Right renal pelvis (tissue), 4 donors: ENCODE results near the gene SERPINI2. TPM values are rescaled to one million over a fixed set of nuclear protein-coding genes. Genes with fewer than 3 reads are reported as not detected.

Source experiments
- DNase-seq, 4 donors: peaks; one replicate each; pipeline ENCODE4 v3.0.0-alpha.2; 2013; ENCODE audit warnings: low read depth in 4 of 4, low spot score in 3 of 4, missing footprints in 1 of 4
- polyA plus RNA-seq, 4 donors: library from polyadenylated mRNA; unstranded; fragments of 120-200 nt; gene quantifications; one replicate each; pipeline ENCODE4 v1.2.1, GENCODE V29; 2013; ENCODE audit not compliant: insufficient read length in 4 of 4

SERPINI2 gene
- 1 to 10 TPM in 1 of 4 donors, under 1 TPM in 3; 0.57 to 1.6 (median 0.92) TPM for polyA plus RNA-seq

DNA sequence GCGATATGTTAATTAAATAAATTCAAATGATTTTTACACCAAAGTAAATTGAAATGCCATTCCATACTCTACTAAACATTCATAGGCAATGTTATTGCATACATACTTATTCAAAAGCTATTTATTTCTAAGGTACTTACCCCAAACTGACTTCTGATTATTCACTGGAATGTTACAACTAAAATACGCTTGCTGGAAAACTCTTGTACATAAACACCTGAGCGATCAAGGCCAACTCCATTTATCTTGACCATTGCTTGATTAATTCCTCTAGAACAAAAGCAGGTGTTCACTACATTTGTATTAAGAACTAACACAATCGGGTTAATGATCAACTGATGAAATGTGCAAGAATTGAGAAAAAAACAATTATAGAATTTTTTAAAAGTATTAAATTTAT lies at the start of gene SERPINI2:
SERPINI2 (minus strand) TSS at position 180 of the 400 bp plus-strand sequence. CDS start 2,208 bp downstream, outside the sequence.
- no peak for DNase-seq

DNA sequence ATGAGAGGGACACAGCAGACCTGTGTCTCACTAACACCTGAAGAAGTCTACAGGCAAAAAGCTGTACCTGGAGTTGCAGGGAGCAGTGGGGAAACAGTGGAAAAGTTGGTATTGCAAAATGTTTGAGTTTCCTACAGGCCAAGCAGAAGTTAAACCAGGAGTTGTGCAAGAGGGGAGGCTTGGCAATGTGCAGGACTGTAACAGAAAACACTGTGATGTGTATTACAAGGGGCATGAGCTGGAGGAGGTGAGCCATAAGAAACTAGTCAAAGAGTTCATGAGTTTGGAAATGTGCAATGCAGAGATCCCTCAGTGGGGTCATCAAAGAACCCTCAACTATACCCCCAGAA lies 47.1 kb upstream of the SERPINI2 start:
- DNase-seq: no peak

- DNase-seq: no peak
Observed at GRCh38 chr3:167520266-167521005, 46.6 kb upstream of the SERPINI2 start.

DNA sequence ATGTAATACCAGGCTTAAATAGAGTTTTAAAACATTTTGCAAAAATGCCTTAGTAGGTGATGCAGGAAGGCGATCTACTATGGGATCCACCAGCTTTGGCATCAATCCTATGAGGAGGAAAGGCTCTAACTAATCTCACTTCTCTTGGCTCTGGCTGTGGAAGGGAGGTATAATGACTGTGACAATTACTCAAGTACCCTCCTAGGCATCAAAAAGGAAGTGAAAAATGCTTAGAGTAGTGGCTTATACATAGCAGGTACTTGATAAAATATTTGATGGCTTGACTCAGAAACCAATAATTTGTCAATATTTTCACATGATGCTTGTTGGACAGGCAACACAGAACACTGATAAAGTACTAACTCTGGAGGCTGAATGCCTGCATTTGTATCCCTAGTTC lies 34.1 kb upstream of the SERPINI2 start:
- DNase-seq: no peak

GRCh38 chr3:167502401-167502800 lies 28.6 kb upstream of the SERPINI2 start:
- DNase-seq: no peak

GRCh38 chr3:167501941-167502340 lies 28.1 kb upstream of the SERPINI2 start:
- DNase-seq: no peak

DNA sequence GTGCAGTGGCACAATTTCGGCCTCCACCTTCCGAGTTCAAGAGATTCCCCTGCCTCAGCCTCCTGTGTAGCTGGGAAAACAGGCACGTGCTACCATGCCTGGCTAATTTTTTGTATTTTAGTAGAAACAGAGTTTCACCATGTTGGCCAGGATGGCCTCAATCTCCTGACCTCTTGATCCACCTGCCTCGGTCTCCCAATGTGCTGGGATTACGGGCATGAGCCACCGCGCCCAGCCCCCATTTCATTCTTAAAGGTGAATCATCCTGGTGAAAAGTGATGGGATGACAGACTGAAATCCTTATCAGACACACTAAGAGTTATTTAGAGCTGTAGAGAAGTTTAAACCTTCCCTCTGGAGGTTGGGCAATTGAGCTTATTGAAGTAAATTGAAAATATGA lies 24.1 kb upstream of the SERPINI2 start:
- no peak for DNase-seq

DNA sequence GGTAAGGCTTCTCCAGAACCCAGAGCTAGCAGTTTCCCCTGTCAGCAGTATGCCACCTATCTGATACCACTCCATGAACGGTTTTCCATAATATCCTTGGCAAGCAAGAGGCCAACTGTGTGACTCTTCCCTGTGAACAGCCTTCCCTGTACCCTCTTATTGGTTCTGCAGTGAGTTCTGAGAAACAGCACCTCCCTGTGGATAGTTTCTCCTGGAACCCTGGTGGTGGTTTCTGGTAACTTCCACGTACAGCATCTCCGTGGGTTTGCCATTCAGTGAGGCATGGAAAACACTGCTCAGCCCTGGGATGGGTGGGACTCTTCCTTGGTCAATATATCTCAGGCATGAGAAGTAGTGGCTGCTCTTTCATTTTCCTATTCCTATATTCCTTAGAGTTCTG lies 19.4 kb upstream of the SERPINI2 start:
- DNase-seq: no peak

GRCh38 chr3:167491621-167492020 lies 17.8 kb upstream of the SERPINI2 start:
- no peak for DNase-seq

DNA sequence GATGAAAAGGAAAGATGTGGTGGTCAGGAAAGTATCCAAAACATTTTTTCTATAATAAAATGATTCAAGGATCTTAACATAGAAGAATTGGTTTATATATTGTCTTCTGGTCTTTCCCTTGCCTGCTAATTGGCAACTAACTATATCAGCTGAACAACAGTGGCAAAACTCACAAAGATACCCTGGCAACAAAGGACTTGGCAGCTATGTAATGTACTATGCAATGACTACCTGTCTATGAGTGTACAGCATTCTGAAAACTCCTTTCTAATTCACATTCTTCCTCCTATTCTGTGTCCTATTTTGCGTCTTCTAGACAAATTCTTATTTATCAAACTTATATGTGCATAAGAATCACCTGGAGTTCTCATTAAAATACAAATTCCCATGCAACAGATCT lies 15.7 kb upstream of the SERPINI2 start:
- DNase-seq: no peak

- DNase-seq: no peak
Observed at GRCh38 chr3:167487556-167487955, 13.7 kb upstream of the SERPINI2 start.

GRCh38 chr3:167484551-167484950 lies 10.7 kb upstream of the SERPINI2 start:
- DNase-seq: no peak

- DNase-seq: no peak
Observed at GRCh38 chr3:167483708-167484475, 10.1 kb upstream of the SERPINI2 start.

DNA sequence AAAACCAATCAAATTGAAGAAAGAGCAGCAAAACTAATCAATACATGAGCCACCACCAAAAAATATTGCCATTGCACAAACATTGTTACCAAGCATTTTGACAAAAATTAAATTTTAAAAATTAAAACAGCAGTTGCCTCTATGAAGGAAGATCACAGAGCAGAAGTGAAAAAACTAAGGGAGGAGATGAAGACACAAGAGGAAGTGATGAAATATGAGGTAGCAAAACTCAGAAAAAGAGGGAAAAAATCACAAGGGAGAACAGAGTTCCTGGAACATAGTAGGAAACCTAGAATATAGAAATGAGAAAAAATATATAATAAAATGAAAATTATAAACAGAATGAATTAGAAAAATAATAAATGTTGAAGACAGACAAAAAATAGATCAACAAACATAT lies 7.3 kb upstream of the SERPINI2 start:
- DNase-seq: no peak

- DNase-seq: no peak
Observed at GRCh38 chr3:167480748-167481147, 6.9 kb upstream of the SERPINI2 start.

DNA sequence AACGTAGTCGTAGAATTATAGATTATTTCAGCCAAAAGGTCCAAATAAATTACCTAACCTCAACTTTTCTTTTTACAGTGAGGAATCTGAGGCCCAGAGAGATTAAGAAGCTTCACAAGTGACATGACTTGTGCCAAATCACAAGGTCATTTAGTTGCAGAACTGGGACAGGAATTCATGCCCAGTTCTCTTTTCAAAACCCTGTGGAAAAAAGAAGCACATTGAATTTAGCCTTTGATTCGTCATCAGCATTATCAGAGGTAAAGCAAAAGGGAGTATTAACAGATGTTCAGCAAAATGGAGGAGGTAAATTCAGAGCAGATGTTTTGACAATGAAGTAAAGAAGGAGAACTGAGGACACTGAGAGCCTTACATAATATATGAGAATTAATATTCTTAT lies 4.5 kb downstream of the SERPINI2 start:
- no peak for DNase-seq

DNA sequence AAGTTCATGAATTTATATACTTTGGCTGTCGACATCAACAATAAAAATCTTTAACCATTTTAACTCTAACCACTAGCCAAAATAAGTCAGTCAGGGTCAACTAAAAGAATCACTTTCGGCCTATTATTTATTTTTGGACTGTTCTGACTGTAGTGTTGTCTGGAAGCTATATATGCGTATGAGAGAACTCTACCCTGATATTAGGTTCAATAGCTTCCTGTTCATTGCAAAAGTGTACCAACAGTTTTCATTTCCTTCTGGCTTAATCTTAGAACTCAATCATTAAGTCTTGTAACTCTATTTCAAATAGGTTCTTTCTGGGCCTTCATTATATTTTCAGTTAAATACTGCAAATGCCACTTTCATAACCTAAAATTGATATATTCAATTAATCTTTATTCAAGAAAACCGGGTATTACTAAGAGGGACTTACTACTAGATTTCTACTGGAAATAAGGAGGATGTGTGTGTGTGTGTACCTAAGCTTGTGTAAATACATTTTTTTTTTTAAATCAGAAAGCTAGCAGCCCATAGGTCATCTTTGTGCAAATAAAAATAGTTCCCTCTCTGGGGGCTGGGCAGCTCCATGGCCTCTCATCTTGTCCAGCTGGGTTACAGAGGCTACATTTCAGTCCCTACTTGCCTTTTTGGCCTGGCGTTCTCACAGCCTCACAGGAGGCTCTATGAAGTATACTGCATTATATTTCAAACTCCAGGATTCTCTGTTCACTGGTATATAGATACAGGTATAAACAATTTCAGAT lies 5.8 kb downstream of the SERPINI2 start:
- DNase-seq: no peak

- no peak for DNase-seq
Observed at GRCh38 chr3:167466966-167467365, 6.9 kb downstream of the SERPINI2 start.

- no peak for DNase-seq
Observed at GRCh38 chr3:167456157-167456799, 17.6 kb downstream of the SERPINI2 start.

DNA sequence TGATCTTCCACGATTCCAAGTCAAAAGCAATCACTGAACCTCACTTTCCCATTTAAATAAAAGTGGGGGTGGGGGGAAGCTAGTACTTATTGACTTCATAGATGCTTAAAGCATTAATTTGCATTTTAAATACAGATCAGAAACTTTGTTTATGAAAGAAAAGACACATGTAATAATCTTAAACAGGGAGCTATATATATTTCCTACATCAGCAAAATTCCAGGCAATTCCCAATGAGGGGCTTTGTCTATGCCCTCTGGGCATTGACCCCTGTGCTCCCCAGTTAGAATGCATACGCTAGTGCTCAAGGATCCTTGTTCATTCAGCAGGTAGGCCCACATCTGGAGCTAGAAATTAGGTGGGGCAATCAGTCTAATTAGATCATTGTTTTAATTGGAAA lies 20.0 kb downstream of the SERPINI2 start:
- no peak for DNase-seq

DNA sequence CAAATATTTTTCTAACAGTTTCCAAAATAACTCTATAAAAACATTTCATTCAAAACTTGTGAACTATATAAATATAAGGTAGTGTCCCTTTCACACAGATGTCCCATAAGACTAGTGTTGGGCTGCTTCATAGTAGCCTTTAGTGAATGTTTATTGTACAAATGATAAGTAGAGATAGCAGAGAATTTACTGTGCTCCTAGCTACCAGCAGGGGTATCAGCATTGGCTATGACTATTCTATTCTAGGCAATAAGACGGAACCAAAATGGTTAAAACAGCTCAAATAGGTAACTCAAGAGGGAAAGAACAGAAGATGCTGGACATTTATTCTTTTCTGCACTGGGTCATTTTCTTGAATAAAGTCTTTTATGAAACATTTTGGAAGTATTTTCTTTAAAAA lies 22.6 kb downstream of the SERPINI2 start:
- DNase-seq: no peak
